ENCODE data around the gene BIRC3. TPM values are rescaled to one million over a fixed set of nuclear protein-coding genes. Genes with fewer than 3 reads are reported as not detected.
"Not testable (repeated sequence)": the region's sequence is repeated elsewhere in the genome, so short reads cannot be mapped to it uniquely, and the experiment has no call there.

BIRC3 gene
- total RNA-seq, 2 experiments from 2014 or later = 102 to 108 TPM

GRCh38 chr11:102291831-102292230, 25.5 kb upstream of the BIRC3 start:
- H3K4me3 Mint-ChIP-seq = no peak overlapping the region
- peak overlapping the region; percentile 3 for H3K27ac Mint-ChIP-seq
- no peaks in the 10 kb centered on the region for H3K27me3 Mint-ChIP-seq
- intact Hi-C loops (cut with micrococcal nuclease) = loop anchor here (5.0 kb wide), 1 partner anchor 45 kb away; no protein-coding TSS in a partner anchor
- no peaks in the 10 kb centered on the region for H3K9me3 Mint-ChIP-seq
- no peak for TF ChIP-seq CTCF (IDR thresholded peaks at IDR 0.05)
- H3K4me1 Mint-ChIP-seq (ENCODE audit: low read depth) = peaks cover 35% of the 10 kb centered on the region
- DNase-seq (no peak), ATAC-seq (no peak)
- CTCF ChIA-PET = interaction anchor here (1.3 to 10.7 kb wide), 5 partner anchors 22 to 375 kb away, joined by 3 to 403 read pairs (median 30); partner anchors contain the start of genes BIRC2 and BIRC3
- H3K36me3 Mint-ChIP-seq (ENCODE audit: low read depth) = no peaks in the 10 kb centered on the region
- POLR2A ChIA-PET = interaction anchor here (0.8 to 1.3 kb wide), 3 partner anchors 9 to 28 kb away, joined by 3 read pairs; no protein-coding TSS in a partner anchor

- DNase-seq (no peak), ATAC-seq (no peak)
- H3K36me3 Mint-ChIP-seq (ENCODE audit: low read depth) = no peaks in the 10 kb centered on the region
- intact Hi-C loops (cut with micrococcal nuclease) = loop anchor here (5.0 kb wide), 1 partner anchor 44 kb away; no protein-coding TSS in a partner anchor
- peaks cover 33% of the 10 kb centered on the region for H3K4me1 Mint-ChIP-seq (ENCODE audit: low read depth)
- POLR2A ChIA-PET = interaction anchor here (0.6 to 2.6 kb wide), 3 partner anchors 16 to 33 kb away, joined by 3 to 10 read pairs (median 5); no protein-coding TSS in a partner anchor
- TF ChIP-seq CTCF (IDR thresholded peaks at IDR 0.05) = no peak
- CTCF ChIA-PET = interaction anchor here (0.6 to 10.7 kb wide), 17 partner anchors 8 to 743 kb away, joined by 3 to 403 read pairs (median 6); partner anchors contain the start of genes BIRC2 and BIRC3
- H3K4me3 Mint-ChIP-seq = no peak overlapping the region
- H3K27ac Mint-ChIP-seq = peak overlapping the region; percentile 4
- H3K9me3 Mint-ChIP-seq = no peaks in the 10 kb centered on the region
- H3K27me3 Mint-ChIP-seq = no peaks in the 10 kb centered on the region
Measured at GRCh38 chr11:102292933-102293332, 24.4 kb upstream of the BIRC3 start.

- peak; percentile 30 for DNase-seq
- Mint-ChIP-seq H3K27ac (peak overlapping the region; percentile 96), H3K4me1 (ENCODE audit: low read depth) (peaks cover 24% of the 10 kb centered on the region), H3K27me3 (no peaks in the 10 kb centered on the region), H3K36me3 (ENCODE audit: low read depth) (peaks cover 4% of the 10 kb centered on the region), H3K4me3 (peak overlapping the region; percentile 78), H3K9me3 (no peaks in the 10 kb centered on the region)
- CTCF ChIA-PET = interaction anchor here (0.6 to 10.7 kb wide), 36 partner anchors 8 to 742 kb away, joined by 3 to 403 read pairs (median 4); partner anchors contain the start of genes BIRC2 and BIRC3
- peak; percentile 95 for ATAC-seq
- intact Hi-C loops (cut with micrococcal nuclease) = loop anchor here (2.0 to 5.0 kb wide), 2 partner anchors 25 to 43 kb away; no protein-coding TSS in a partner anchor
- peak; percentile 69 for TF ChIP-seq CTCF (IDR thresholded peaks at IDR 0.05)
- POLR2A ChIA-PET = interaction anchor here (0.6 to 2.6 kb wide), 9 partner anchors 12 to 159 kb away, joined by 3 to 10 read pairs (median 3); partner anchors contain the start of gene TMEM123
Measured at GRCh38 chr11:102293873-102294601, 23.2 kb upstream of the BIRC3 start.

DNA sequence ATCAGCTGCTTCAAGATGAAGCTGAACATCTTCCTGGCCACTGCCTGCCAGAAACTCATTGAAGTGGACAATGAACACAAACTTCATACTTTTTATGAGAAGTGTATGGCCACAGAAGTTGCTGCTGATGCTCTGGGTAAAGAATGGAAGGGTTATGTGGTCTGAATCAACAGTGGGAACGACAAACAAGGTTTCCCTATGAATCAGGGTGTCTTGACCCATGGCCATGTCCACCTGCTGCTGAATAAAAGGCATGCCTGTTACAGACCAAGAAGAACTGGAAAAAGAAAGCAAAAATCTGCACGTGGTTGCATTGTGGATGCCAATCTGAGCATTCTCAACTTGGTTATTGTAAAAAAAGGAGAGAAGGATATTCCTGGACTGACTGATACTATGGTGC, 22.2 kb upstream of the BIRC3 start:
- no peaks in the 10 kb centered on the region for H3K27me3 Mint-ChIP-seq
- no peaks in the 10 kb centered on the region for H3K9me3 Mint-ChIP-seq
- TF ChIP-seq CTCF (IDR thresholded peaks at IDR 0.05) = no peak
- CTCF ChIA-PET = interaction anchor here (1.3 to 10.7 kb wide), 15 partner anchors 9 to 371 kb away, joined by 3 to 403 read pairs (median 8); partner anchors contain the start of genes BIRC2 and BIRC3
- POLR2A ChIA-PET = interaction anchor here (0.8 to 2.6 kb wide), 3 partner anchors 12 to 21 kb away, joined by 3 to 10 read pairs (median 3); no protein-coding TSS in a partner anchor
- no peak for DNase-seq
- peaks cover 26% of the 10 kb centered on the region for H3K4me1 Mint-ChIP-seq (ENCODE audit: low read depth)
- intact Hi-C loops (cut with micrococcal nuclease) = loop anchor here (2.0 kb wide), 1 partner anchor 24 kb away; no protein-coding TSS in a partner anchor
- H3K36me3 Mint-ChIP-seq (ENCODE audit: low read depth) = peaks cover 4% of the 10 kb centered on the region
- peak overlapping the region; percentile 82 for H3K27ac Mint-ChIP-seq
- no peak for ATAC-seq
- H3K4me3 Mint-ChIP-seq = peak overlapping the region; percentile 8

DNA sequence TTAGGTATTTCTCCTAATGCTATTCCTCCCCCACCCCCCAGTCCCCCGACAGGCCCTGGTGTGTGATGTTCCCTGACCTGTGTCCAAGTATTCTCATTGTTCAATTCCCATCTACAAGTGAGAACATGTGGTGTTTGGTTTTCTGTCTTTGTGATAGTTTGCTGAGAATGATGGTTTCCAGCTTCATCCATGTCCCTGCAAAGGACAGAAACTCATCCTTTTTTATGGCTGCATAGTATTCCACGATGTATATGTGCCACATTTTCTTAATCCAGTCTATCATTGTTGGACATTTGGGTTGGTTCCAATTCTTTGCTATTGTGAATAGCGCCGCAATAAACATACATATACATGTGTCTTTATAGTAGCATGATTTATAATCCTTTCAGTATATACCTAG, 20.5 kb upstream of the BIRC3 start:
- intact Hi-C loops (cut with micrococcal nuclease); H3K36me3 Mint-ChIP-seq (ENCODE audit: low read depth); H3K4me3 Mint-ChIP-seq; H3K27me3 Mint-ChIP-seq; H3K27ac Mint-ChIP-seq; ATAC-seq; DNase-seq; POLR2A ChIA-PET; H3K9me3 Mint-ChIP-seq: not testable (repeated sequence)
- CTCF ChIA-PET = interaction anchor here (1.0 to 10.7 kb wide), 3 partner anchors 17 to 55 kb away, joined by 4 to 403 read pairs (median 204); partner anchors contain the start of genes BIRC2 and BIRC3
- H3K4me1 Mint-ChIP-seq (ENCODE audit: low read depth) = peaks cover 41% of the 10 kb centered on the region

GRCh38 chr11:102300837-102301236, 16.4 kb upstream of the BIRC3 start:
- peak; percentile 39 for DNase-seq
- intact Hi-C loops (cut with micrococcal nuclease); H3K27ac Mint-ChIP-seq; H3K4me3 Mint-ChIP-seq; ATAC-seq; H3K27me3 Mint-ChIP-seq: not testable (repeated sequence)
- H3K9me3 Mint-ChIP-seq = peaks cover 22% of the 10 kb centered on the region
- H3K36me3 Mint-ChIP-seq (ENCODE audit: low read depth) = peaks cover 20% of the 10 kb centered on the region
- peaks cover 49% of the 10 kb centered on the region for H3K4me1 Mint-ChIP-seq (ENCODE audit: low read depth)
- CTCF ChIA-PET = interaction anchor here (1.1 to 3.7 kb wide), 5 partner anchors 10 to 54 kb away, joined by 3 to 11 read pairs (median 4); no protein-coding TSS in a partner anchor
- POLR2A ChIA-PET = interaction anchor here (1.1 to 1.4 kb wide), 3 partner anchors 10 to 25 kb away, joined by 4 to 5 read pairs (median 4); no protein-coding TSS in a partner anchor
